VCaP (cell line): ENCODE measurements around the gene ZCCHC14.
"Not testable (repeated sequence)": the region's sequence is repeated elsewhere in the genome, so short reads cannot be mapped to it uniquely, and the experiment has no call there.

ENCODE experiments used
- H3K27ac ChIP-seq: fragments of 450-650 bp; 2 replicates; pipeline ENCODE4 v1.5.1; 2017
- CTCF ChIP-seq: fragments of 450-650 bp; conservative IDR thresholded peaks from 2 replicates; pipeline ENCODE4 v1.5.1; 2017; ENCODE audit warnings: mild to moderate bottlenecking, moderate library complexity

Gene ZCCHC14

DNA sequence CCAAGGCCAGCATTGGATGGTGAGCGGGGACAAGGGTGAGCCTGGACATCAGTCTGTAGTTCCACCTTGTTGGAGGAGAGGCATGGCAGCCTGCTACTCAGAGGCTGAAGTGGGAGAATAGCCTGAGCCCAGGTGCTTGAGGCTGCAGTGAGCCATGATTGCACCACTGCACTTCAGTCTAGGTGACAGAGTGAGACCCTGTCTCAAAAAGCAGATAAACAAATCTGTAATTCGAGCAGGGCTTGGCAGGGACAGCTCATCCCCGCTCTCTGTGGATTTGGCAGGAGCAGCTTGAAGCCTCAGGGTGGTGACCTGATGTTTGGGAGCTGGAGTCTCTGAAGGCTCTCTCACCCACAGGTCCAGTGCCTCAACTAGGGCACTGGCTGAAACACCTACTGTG lies 38.6 kb upstream of the ZCCHC14 start:
- TF ChIP-seq CTCF = no peak
- H3K27ac ChIP-seq = no peak overlapping the region

GRCh38 chr16:87528690-87529579 lies 36.1 kb upstream of the ZCCHC14 start:
- H3K27ac ChIP-seq = no peak overlapping the region
- no peak for TF ChIP-seq CTCF

DNA sequence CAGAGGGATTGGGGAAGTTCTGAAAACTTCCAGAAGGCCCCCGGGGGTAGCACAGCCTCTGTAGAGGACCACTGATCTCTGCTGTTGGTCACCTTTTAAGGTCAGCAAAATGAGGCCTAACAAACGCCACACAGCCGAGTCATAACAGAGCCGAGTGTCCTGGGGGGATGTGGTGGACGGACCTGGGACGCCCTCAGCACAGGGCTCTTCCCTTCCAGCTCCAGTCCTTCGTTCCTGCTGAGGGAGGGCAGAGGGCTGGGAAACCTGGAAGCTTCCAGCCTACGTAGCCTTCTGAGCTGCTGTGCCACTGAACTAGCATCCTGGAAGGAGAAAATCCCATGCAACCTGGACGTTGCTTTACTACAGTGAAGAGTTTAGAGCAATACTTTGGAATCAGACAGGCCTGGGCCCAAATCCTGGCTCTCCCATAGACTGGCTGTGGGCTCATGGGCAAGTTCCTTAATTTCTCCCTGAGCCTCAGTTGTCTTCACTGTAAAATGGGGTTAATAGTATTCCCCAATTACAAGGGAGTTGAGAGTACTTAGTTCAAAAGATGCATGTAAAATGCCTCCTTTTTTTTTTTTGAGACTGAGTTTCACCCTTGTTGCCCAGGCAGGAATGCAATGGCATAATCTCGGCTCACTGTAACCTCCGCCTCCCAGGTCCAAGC lies 34.4 kb upstream of the ZCCHC14 start:
- no peak for TF ChIP-seq CTCF
- H3K27ac ChIP-seq = no peak overlapping the region

DNA sequence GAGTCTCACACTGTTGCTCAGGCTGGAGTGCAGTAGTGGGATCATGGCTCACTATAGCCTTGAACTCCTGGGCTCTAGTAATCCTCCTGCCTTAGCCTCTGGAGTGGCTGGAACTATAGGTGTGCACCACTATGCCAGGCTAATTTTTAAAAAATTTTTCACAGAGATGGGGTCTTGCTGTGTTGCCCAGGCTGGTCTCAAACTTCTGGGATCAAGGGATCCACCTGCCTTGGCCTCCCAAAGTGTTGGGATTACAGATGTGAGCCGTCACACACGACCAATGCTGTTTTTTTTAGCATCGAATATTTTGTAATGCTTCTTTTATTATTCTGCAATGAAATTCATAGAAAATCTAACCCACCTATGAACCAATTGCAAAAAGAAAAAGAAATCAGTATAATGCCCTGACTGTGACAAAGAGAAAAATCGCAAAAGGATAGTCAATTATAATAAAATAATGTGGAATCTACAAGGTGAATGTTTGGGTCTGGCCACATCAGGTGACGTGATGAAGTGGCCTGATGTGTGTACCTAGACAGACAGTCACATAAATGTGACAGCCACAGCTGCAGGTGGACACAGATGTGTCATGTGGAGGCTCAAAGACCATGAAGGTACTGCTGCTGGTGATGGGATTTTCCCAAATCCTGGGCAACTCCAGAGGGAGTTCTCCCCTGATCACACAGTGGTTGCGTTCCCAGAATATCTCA lies 33.6 kb upstream of the ZCCHC14 start:
- TF ChIP-seq CTCF = no peak

DNA sequence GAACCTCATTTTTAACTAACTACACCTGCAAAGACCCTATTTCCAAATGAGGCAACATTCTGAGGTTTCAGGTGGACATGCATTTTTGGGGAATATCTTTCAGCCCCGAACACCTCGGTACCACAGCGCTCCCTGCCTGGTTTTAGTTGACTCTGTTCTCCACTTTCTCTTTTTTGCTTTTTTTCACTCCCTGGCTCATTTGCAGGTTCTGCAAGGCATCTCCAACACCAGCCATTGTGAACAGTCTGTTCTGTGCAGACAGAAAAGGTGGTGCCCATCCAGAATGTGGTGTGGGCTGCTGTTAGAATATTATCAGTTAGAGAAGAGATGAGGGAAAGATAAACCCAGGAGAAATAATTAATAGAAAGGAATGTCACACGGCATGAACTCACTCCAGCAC lies 32.5 kb upstream of the ZCCHC14 start:
- H3K27ac ChIP-seq = no peak overlapping the region
- no peak for TF ChIP-seq CTCF

More for the DNA sequence above, 33.6 kb upstream of the ZCCHC14 start:
- H3K27ac ChIP-seq = no peak overlapping the region

DNA sequence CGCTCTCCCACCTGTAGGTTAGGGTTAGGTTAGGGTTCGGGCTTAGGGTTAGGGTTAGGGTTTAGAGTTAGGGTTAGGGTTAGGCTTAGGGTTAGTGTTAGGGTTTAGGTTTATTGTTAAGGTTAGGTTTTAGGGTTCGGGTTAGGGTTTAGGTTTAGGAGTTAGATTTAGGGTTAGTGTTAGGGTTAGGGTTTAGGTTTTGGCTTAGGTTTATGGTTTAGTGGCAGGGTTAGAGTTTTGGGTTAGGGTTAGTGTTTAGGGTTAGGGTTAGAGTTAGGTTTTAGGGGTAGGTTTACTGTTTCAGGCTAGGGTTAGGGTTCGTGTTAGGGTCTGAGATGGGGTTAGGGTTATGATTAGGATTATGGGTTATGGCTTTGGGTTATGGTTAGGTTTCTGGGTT lies 31.6 kb upstream of the ZCCHC14 start:
- TF ChIP-seq CTCF = no peak
- no peak overlapping the region for H3K27ac ChIP-seq

DNA sequence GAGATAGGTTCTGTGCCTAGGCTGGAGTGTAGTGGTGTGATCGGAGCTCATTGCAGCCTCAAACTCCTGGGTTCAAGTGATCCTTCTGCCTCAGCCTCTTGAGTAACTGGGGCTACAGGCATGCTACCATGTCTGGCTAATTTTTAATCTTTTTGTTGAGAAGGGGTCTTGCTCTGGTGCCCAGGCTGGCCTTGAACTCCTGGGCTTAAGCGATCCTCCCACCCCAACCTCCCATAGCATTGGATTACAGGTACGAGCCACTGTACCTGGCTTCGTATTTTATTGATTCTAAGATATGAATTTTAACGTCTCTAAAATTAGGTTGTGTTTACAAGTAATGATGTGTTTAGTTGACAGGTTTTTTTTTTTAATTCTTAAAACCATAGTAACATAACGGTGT lies 30.8 kb upstream of the ZCCHC14 start:
- not testable (repeated sequence) for H3K27ac ChIP-seq

- not testable (repeated sequence) for H3K27ac ChIP-seq
Measured at GRCh38 chr16:87521764-87522163, 28.9 kb upstream of the ZCCHC14 start.

DNA sequence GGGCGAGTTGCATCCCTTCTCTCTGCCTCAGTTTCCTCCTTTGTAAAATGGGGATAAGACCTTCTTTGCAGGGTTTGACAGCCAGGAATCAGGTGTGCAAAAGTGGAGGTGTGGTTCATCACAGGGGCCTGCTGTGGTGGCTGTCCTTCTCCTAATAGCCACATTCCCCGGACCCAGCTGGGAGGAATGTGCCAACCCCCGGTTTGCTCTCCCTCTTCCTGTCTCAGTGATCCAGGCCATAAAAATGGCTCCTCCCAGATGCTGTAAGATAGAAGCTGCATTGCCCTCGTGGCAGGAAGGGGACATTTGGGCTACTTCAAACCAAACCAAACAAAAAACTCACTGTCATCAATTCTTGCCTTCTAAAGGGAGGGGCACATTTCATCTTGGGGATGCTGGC lies 26.3 kb upstream of the ZCCHC14 start:
- H3K27ac ChIP-seq = not testable (repeated sequence)

DNA sequence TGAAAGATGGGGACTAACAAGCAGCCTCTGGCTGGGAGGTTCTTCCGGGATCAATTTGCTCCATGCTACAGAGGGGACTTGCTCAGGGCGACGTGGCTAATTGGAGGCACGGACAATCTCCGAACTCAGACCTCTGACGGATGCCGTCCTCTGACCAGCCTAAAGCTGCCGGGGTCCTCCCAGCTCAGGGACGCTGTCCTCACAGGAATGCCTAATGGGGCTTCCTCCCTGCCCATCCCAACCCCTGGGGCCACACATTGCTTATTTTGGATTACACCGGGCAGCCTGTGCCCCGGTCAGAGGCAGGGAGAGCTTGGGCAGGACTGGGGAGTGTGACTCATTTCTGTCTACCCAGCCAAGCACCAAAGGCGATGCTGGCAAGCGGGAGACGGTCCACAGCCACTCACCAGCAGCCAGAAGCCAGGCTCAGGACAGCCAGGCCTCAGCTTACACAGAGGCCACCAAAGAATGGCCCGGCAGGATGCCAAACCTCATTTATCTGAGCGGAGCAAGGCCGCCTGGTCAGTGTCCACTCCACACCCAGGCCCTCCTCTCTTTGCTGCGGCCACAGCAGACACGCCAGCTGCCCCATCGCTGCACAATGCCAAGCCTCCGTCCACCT lies 25.7 kb upstream of the ZCCHC14 start:
- H3K27ac ChIP-seq = not testable (repeated sequence)

DNA sequence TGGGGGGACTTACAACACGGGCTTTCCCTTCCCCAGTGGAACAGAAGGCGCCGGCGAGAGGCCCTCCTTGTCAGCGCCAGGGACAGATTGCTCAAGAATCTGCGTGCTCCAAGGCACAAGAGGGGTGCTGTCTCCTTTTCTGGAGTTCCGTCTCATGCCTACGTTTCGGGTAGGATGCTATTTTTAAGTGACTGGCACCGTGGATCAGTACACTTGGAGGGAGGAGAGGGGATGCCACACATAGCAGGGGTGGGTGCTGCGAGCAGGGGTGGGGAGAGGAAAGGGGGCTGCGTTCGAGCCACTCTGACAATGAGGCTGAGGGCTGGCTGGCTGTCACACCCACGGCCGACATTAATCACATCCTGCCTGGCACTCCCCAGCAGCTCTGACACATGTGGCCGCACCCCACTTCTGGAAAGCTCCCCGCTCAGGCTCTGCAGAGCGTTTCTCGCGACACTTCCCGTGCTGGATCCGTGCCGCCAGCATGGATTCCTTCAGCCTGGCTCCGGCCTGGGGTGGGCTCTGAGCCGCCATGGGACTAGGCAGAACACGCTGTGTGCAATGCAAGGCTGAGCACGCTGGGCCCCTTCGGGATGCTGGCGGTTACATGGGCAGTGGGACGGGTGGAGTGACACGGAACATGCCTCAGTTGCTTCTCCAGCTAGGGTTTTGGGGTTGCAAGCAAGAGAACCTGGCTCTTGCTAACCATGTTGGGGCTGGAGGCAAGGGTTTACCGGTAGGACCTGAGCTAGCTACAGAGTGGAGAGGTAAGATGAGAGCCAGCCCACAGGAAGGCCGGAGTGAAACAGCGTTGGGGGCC lies 25.0 kb upstream of the ZCCHC14 start:
- not testable (repeated sequence) for H3K27ac ChIP-seq
